ENCODE measurements around the gene PADI3.
"Not testable (repeated sequence)": the region's sequence is repeated elsewhere in the genome, so short reads cannot be mapped to it uniquely, and the experiment has no call there.

PADI3 gene

DNA sequence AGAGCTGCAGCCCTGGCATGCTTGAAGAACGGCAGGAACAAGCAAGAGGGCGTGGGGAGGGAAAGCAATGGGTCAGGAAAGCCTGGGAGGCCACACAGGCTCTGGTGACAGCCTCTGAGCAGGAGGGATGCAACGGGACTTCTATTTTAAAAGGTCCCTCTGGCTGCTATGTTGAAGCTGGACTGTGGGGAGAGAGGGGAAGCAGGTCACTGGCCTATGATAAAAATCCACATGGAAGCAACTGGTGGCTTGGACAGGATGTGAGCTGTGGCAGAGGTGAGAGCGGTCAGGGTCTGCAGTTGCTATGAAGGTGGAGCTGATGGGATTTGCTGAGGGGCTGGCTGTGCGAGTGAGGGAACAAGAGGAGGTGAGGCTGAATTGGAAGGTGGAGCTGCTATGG is 32.8 kb upstream of the PADI3 start:
- DNase-seq (ENCODE audit: low read depth): no peak

DNA sequence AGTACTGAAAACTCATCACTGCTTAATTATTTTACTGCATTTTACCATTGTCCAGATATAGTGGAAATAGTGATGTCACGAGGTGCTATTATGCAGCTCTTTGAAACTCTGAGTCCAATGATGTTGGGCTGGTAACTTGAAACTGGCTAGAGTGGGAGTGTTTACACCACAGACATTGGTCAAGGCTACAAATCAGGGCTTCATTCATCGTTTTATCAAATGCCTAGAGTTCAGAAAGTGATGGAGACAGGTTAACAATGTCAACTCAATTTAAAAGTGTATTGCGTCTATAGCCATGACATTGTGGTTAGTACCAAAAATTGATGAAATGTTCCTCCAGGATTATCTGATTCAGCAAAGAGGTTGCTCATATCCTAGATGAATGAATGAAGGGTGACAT is 31.3 kb upstream of the PADI3 start:
- DNase-seq (ENCODE audit: low read depth): no peak

DNA sequence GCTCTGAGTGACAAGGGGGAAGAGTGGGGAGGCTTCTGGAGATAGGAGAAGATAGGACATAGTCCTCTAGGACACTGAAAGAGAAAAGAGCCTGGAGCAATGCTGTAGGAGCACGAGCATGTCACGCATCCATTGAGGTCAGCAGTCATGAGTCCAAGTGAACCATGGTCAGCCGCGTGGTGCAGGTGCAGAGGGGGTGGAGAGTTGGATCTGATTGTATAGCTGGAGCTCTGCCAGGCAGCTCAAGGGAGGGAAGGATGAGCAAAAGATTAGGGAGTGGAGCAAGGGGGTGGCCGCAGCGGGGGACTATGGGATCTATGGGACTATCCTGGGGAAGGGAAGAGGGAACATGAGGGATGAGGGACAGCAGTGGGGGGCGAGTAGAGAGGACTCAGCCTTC is 30.0 kb upstream of the PADI3 start:
- DNase-seq (ENCODE audit: low read depth): no peak

DNA sequence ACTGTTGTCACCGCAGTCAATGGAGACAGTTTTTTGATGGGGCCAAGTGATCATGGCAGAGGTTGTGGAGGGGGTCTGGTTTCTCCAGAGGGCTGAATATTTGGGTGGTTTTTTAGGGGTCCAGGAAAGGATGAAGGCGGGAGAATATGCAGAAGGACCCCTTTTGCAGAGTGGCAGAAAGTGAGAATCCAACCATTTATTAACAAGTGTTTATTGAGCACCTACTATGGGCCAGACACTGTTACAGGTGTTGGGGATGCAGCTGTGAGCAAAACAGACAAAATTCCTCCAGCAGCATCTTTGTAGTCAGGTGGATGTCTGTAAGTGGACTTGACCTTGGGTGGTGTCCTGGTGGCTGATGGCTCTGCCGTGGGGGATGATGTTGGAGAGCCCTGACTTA is 28.6 kb upstream of the PADI3 start:
- DNase-seq (ENCODE audit: low read depth): no peak

- DNase-seq (ENCODE audit: low read depth): no peak
Measured at GRCh38 chr1:17222557-17222956, 26.3 kb upstream of the PADI3 start.

DNA sequence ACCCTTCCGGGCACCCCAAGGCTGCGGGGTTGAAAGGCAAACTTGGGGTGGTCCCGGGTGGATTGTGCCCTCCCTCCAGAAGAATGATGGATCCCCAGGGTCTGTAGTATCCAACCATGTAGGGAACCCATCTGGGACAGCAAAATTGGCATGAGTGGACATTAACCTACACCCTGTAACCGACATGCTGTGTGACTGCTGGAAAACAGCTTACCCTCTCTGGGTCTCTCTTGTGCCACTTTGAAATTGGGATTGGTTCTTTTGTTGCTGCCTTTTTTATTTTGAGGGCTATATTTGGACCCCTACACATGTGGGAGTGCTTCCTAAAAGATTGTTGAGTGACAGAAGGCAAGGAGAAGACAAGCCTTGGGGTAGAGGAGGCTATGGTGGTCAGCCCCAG is 24.5 kb upstream of the PADI3 start:
- DNase-seq (ENCODE audit: low read depth): no peak

DNA sequence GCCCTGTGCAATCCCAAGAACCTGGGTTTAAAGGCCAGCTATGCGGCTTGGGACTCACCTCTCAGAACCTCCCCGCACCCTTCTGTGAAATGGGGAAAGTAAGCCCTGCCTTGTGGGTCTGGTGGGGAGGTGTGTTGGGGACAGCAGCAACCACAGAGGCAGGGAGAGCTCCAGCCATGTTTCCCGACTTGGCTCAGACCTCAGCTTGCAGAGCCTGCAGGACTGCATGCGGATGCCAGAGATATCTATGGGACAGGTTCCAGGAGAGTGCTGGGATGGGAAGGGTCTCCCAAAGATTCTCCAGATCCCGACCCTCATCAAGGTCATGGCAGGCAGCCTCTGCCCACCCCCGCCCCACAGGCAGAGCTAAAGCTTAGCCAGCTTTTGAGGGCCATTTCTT is 23.8 kb upstream of the PADI3 start:
- no peak for DNase-seq (ENCODE audit: low read depth)

DNA sequence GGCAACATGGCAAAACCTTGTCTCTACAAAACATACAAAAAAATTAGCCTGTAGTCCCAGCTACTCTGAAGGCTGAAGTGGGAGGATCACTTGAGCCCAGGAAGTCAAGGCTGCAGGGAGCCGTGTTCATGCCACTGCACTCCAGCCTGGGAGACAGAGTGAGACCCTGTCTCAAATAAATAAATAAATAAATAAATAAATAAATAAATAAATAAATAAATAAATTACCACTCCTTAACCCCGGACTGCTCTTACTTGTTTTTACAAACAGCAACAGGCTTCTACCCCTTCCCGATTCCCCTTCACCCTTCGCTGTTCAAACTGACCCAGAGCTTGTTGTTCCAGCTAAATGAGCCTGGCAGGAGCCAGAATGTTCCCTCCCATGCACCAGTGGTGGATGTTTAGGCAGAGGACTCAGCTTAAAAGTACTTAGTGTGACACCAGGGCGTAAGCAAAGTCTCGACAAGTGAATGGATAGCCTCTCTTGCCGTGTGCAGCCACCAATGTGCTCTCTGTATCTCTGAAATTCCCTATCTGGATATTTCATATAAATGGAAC is 21.5 kb upstream of the PADI3 start:
- no peak for DNase-seq (ENCODE audit: low read depth)

- DNase-seq (ENCODE audit: low read depth): no peak
Measured at GRCh38 chr1:17228619-17229018, 20.3 kb upstream of the PADI3 start.

DNA sequence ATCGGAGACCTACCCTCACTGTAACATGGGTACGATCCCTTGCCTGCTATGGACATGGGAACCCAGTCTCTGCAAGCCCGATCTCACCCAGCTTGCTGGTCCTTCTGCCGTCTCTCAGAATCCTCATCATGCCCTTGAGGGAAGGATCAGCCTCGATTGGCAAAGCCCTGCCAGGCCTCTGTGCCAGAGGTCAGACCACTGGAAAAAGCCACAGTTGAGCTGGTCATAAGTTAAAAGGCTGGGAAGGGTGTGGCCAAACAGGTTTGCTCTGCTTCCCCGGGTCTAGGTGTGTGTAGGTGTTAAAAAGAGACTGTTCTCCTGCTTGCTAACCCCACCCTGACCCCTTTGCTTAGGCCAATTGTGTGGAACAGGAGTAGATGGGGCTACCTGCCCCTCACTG is 19.5 kb upstream of the PADI3 start:
- DNase-seq (ENCODE audit: low read depth): no peak

DNA sequence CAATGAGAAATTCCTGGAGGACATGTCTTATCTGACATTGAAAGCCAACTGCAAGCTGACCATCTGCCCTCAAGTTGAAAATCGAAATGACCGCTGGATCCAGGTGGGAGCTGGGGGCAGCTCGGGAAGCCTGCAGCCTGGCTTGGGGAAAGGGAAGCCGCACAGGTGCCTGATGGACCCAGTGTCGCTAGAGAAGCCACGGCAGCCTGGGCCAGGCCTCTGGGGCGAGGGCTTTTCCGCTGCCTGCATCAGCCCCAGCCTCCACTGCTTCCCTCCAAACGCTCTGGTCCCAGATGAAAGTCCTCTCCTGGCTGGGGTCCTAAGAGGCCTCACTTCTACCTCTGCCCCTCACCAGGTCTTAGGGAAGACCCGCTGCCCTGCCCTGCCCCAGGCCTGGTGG is 18.8 kb upstream of the PADI3 start:
- no peak for DNase-seq (ENCODE audit: low read depth)

DNA sequence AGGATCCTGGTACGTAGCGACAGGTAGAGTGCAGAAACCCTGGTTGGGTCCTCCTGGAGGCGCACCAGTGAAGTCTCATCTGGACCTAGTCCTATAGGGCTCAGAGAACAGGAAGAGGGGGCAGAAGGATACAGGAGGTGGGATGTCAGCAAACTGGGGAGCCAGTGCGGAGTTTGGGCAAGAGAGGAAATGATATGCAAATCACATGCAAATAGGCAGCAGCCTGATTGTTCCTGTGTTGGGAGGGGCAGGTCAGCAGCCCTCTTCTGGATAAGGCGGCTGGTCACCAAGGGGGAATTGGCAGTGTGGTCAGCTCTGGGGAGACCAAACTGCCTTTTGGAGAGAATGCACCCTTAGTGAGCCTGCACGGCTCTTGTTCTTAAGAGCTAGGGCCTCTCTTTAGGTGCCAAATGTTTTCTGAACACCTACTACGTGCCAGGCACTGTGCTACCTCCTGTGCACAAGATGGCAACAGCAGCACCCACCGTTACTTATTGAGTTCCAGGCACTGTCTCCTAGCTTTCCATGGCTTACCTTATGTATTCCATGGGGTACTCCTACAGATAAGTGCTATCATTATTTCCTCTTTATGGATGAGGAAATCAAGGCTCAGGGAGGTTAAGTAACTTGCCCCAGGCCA is 18.1 kb upstream of the PADI3 start:
- DNase-seq (ENCODE audit: low read depth): no peak

- DNase-seq (ENCODE audit: low read depth): no peak
Measured at GRCh38 chr1:17232759-17233661, 15.9 kb upstream of the PADI3 start.

DNA sequence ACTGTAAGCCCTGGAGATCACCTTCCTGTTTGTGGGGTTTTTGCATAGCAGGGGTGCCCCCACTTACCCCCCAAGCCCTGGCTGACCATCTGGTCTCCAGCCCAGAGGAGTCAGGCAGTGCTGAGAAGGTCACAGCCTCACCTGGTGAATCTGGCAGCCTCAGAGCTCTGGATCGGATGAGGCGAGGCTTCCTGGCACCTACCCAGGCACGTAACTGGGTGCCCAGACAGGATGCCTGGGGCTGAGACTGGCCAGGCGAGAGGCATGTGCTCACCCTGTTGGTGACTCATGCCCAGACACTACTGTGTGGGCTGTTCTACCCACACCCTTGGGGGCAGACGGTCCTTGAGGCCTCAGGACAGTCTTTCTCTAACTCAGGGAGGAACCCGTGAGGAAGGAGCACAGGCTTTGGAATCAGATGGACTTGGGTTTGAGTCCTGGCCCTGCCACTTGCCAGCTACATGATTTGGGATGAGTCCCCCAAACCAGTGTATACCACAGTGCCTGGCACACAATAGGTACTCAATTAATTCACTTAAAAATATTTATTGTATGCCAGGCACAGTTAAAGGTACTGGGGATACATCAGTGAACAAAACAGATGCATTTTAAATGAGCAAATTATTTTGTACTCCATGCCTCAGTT is 15.1 kb upstream of the PADI3 start:
- DNase-seq (ENCODE audit: low read depth): no peak

DNA sequence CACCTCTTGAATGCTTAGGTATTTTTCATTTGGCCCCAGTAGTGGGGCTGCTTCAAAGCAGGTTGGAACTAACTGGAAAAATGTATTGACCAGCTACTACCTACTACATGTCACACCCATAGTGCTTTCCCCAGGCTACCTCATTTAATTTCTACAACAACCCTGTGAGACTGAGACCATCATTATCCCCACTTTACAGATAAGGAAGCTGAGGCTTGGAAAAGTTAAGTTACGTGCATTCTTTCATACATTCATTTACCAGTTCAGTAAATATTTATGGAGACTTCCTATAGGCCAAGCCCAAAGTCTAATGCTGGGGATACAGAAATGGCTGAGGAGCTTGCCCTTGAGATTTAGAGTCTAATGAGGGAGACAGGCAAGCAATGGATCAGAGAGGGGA is 14.5 kb upstream of the PADI3 start:
- no peak for DNase-seq (ENCODE audit: low read depth)

DNA sequence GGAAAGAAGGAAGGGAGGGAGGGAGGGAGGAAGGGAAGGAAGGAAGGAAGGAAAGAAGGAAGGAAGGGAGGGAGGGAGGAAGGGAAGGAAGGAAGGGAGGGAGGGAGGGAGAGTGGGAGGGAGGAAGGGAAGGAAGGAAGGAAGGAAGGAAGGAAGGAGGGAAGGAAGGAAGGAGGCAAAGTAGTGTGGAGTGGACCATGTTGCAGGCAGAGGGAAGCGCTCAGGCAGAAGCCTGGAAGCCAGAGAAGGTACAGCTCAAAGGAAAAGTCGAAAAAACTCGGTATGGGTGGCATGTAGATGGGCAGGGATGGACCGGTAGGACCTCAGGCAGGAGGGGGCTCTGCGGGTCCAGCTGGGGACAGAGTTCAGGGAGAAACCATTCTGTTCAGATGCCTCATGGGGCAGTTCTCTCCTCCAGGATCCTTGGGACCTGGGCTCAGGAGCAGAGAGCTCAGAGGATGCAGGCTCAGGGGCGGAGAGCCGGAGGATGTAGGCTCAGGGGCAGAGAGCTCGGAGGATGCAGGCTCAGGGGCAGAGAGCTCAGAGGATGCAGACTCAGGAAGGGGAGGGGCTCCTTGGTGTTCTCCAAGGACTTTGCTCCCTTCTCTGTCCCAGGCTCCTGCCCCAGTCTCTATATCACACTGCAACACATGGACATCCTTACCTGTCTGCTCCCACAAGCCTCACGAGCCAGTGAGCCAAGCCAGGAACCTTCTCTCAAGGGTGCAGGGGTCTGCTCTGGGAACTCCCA is 13.6 kb upstream of the PADI3 start:
- no peak for DNase-seq (ENCODE audit: low read depth)

DNA sequence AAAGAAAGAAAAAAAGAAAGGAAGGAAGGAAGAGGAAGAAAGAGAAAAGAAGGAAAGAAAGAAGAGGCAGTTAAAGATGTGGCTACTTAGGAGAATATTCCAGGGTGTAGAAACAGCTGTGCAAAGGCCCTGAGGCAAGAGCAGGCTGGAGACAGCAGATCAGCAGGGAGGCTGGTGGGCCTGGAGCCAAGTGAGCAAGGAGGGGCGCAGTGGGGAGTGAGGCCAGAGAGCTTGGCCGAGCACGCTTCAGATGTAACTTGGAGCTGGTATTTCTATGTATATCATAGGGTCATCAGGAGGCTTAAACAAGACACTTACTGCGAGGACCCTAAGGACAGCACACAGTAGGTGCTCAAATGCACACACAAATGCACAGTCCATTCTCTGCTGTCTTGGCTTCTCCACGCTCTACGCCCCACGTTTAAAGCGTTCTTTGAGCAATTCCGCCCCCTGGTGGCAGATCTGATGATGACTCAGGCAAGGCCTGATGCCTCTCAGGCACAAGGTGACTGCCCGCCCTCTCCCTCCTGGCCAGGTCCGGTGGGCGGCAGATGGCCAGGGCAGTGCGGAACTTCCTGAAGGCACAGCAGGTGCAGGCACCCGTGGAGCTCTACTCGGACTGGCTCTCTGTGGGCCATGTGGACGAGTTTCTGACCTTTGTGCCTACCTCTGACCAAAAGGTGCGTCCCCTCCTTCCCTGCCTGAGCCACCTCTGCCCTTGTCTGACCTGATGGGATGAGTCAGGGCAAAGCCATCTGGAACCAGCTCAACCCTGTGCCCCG is 11.9 kb upstream of the PADI3 start:
- DNase-seq (ENCODE audit: low read depth): peak; percentile 89

GRCh38 chr1:17237561-17237903 is 11.4 kb upstream of the PADI3 start:
- no peak for DNase-seq (ENCODE audit: low read depth)

- DNase-seq (ENCODE audit: low read depth): no peak
Measured at GRCh38 chr1:17239420-17239819, 9.5 kb upstream of the PADI3 start.

DNA sequence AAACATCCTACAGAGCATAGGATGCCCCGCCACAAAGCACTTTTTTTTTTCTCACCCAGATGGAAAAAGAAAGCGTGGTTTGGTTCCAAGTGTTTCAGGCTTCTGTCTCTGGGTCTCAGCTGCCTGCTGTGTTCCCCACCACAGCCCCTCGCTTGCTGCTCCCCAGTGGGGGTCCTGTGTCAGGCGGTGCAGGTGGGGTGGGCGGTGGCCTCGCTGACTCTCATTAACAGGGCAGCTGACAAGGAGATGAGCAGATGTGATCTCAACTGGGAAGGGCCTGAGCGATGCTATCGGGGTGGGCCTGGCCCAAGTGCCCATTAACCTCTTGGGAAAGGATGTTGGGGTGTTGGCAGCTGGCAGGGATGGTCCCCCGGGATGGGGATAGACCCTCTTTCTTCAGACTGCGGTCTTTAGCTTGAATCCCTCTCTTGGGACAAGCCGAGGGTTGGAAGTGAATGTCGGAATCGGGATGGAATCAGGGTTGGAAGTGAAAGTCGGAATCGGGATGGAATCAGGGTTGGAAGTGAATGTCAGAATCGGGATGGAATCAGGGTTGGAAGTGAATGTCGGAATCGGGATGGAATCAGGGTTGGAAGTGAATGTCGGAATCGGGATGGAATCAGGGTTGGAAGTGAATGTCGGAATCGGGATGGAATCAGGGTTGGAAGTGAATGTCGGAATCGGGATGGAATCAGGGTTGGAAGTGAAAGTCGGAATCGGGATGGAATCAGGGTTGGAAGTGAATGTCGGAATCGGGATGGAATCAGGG is 7.7 kb upstream of the PADI3 start:
- DNase-seq (ENCODE audit: low read depth): not testable (repeated sequence)

DNA sequence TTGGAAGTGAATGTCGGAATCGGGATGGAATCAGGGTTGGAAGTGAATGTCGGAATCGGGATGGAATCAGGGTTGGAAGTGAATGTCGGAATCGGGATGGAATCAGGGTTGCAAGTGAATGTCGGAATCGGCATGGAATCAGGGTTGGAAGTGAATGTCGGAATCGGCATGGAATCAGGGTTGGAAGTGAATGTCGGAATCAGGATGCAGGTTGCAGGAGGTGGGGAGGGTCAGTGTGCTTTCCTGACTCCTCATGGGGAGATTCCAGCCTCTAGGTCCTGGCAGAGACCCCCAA is 7.2 kb upstream of the PADI3 start:
- DNase-seq (ENCODE audit: low read depth): not testable (repeated sequence)

All from stimulated activated CD8-positive, alpha-beta memory T cell treated with anti-CD3 and anti-CD28 coated beads, Interleukin-15, amount 100 ng/mL, for 24 hours (primary cell).